ENCODE measurements around the gene TSPAN6. TPM values are rescaled to one million over a fixed set of nuclear protein-coding genes. Genes with fewer than 3 reads are reported as not detected.

TSPAN6 gene, protein sequence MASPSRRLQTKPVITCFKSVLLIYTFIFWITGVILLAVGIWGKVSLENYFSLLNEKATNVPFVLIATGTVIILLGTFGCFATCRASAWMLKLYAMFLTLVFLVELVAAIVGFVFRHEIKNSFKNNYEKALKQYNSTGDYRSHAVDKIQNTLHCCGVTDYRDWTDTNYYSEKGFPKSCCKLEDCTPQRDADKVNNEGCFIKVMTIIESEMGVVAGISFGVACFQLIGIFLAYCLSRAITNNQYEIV
- 35.3 and 40.8 TPM in 2 replicates for total RNA-seq (2014; rRNA removed; shearing (Covaris generic))
- polyA plus RNA-seq (2014; cell fraction: nucleus; rRNA removed), result 29.1 and 32.8 TPM in 2 replicates

DNA sequence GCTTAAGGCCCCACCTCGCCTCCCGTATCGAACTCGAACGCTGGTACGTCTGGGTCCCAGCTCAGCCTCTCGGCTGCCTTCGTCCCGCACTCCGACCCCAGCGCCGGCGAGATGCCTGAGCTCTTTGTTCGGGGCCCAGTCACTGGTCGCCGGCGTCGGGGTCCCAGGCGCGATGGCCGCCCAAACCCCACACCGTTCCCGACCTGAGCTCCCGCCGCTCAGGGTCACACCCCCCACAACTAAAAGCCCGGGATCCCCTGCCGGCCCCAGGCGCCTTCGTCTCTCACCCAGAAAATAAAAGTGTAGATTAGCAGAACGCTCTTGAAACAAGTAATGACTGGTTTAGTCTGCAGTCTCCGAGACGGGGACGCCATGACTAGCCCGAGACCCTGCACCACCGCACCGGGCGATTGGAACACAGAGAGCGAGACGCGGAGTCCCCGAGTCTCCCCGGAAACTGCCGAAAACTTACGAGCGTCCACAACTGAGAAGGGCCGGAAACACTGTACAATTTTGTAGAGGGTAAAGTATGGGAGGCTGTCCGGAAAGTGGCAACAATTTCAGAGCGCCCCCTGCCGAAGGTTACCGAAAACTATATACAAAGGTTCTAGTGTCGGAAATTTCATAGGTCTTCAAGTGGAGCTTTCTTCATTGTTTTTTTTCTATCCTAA, at the start of gene TSPAN6:
TSPAN6 (minus strand) TSS at position 486 of the 671 bp plus-strand sequence; CDS start at position 374, 112 bp downstream.
- peak; percentile 90 for DNase-seq (ENCODE audit: extremely low read depth, low read depth)

DNA sequence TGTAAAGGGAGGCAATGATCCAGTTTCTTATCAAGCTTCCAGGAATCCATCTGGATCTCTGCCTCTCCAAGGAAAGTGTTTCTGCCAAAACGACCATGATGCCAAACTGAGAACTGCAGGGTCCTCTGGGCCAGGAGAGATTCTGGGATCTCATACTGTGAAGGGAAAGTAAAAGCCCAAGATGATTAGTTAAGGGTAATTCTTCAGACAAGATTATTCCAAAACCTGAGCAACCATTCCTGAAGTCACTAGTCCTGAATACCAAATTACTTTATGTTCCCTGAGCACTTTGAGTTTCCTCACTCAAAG, 49.3 kb upstream of the TSPAN6 start:
- no peak for DNase-seq (ENCODE audit: extremely low read depth, low read depth)

DNA sequence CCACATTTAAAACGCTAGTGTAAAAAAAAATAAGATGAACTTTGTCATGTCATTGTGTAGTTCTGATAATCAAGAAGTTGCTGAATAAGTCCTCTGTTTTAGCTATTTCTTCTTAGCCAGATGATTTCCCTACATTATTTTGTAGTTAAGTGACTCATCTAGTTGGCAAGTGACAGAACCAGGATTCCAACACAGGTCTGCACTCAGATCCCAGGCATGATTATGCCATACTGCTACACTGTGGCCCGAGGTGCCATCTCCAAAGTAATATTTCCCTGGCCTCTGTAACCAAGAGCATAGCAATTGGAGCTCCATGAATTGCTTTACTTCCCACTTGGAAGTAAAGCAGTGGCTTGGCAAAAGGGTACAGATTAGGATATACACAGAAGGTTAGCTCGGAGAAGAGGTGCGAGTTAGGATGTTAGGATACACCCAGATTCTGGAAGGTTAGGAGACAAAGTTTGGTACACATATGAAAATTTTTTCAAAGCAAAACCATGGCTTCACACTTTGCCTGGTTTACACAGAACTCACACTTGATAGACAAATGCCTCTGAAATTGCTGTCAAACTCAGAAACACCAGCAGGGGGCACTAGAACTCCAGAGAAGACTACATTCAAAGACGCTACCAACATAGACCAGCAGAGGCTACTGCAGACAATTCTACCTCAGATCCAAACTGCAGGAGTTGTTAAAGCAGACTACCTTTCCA, 48.8 kb upstream of the TSPAN6 start:
- peak; percentile 81 for DNase-seq (ENCODE audit: extremely low read depth, low read depth)

DNA sequence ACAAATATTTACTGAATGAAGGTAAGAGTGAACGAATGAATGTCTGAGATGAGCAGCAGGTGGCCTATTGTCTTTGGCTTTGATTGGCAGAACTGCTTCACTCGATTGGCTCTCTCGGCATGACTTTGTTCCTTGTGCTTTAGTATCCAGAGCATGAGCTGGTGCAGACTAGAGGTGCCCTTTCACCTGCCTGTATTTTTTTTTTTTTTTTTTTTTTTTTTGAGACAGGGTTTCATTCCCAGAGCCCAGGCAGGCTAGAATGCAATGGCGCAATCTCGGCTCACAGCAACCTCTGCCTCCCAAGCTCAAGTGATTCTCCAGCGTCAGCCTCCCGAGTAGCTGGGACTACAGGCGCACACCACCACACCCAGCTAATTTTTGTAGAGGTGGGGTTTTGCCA, 46.3 kb upstream of the TSPAN6 start:
- DNase-seq (ENCODE audit: extremely low read depth, low read depth), result no peak

DNA sequence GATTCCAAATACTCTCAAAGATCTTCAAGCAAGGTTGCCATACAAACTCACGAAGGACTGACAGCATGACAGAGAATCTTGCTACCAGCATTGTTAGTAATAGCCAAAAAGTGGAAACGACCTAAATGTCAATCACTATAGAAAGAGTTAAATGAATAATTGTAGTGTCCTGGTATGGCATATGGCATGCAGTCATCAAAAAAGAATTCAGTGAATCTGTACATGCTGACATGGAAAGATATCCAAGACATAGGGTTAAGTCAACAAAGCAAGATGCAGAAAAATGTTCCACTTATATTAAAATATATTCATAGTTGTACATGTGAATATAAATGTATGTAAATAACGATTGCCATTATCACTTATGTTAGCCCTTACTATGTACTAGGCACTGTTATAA, 45.0 kb upstream of the TSPAN6 start:
- no peak for DNase-seq (ENCODE audit: extremely low read depth, low read depth)

DNA sequence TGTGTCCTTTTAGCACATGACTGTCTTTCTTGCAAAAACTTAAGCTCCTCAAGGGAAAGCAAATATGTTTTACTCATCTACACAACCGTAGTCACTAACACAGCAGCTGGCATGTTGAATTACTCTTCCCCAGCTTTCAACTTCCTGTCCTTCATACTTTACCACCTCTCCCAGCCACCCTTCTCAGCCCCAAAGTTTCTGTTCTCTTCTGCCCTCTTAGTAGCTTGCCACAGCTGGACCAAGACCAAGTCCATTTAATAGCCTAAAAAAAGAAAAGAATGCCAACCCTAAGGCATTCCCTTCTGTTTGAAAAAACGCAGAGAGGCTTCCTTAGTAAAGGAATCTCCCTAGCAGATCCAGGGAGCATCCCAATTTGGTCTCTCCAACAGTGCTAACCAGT, 44.1 kb upstream of the TSPAN6 start:
- DNase-seq (ENCODE audit: extremely low read depth, low read depth), result no peak

DNA sequence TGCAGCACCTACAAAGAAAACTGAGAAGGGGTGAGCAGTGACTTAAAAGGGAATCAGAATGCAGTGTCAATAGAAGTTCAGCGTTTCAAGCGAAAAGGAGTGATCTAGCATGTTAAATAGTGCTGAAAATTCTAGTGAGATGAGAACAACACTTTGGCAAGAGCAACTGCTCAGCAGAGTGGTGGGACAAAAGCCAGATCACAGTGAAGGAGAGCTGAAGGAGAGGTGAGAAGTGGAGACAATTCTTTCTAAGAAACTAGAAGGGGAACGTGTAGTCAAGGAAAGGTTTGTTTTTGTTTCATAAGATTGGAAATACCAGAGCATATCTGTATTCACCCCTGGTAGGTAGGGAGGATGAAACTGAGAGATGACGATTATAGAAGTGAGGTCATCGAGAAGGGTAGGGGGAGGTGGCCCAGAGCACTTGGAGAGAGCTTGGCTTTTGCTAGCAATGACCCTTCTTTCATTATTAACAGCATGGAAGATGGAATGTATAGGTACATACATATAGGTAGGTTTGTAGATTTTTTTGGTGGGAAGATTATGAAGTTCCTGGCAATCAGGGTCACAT, 41.1 kb upstream of the TSPAN6 start:
- DNase-seq (ENCODE audit: extremely low read depth, low read depth), result no peak

DNA sequence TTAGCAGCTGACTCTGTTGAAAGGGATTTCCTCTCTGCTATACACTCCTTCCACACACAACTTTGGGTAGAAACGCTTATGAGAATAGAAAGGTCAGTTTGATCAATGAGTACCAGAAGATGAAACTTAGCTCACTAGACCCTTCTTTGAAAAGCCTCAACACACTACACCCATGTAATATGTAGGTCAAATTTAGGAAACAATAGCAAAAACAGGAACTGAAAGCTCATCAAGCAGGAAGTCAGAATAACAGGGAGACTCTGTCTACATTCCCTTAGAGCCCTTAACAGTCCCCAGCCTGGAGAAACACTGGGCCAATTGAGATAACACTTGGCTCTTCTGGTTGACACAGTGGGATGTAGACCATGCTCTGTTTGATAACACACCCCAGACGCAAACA, 38.1 kb upstream of the TSPAN6 start:
- no peak for DNase-seq (ENCODE audit: extremely low read depth, low read depth)

DNA sequence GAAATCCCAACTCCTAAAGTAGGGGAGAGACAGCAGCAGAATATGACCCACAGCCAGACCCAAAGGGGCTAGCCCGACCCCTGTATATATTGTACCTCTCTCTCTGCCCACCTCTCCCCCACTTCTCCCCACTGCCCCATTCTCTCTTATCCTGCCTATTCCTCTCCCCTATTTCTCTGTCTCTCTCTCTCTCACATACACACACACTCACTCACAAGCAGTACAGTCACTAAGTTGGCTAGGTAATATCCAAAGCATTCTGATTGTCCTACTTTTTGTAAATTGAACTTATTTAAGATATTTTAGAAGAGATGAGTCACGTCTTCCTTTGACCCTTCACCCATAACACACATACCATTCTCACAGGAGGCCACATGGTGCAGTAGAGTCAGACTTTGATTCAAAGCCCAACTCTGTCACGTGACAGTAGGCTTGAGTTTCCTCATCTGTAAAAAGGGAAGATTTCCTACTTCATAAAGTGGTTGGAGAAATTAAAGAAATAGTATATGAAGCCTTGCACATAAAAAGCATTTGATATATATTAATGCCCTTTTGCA, 36.9 kb upstream of the TSPAN6 start:
- no peak for DNase-seq (ENCODE audit: extremely low read depth, low read depth)

DNA sequence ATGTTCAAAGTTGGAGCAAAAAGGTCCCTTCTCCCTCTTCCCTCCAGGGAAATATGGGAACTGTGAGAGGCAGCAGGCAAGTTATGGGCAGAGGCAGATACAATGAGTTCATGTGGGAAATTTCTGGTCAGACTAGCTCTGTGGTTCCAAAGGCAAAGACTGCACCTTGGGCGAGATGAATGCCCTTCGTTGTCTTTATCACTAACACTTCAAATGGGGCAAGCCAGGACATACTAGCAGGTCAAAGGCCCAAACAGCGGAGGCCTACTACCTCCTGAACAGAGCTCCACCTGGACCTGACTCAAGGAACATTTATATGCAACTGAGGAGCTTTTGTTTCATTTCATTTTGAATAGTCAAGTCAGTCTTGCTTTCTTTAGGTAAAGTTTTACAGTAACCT, 36.4 kb upstream of the TSPAN6 start:
- DNase-seq (ENCODE audit: extremely low read depth, low read depth), result no peak

DNA sequence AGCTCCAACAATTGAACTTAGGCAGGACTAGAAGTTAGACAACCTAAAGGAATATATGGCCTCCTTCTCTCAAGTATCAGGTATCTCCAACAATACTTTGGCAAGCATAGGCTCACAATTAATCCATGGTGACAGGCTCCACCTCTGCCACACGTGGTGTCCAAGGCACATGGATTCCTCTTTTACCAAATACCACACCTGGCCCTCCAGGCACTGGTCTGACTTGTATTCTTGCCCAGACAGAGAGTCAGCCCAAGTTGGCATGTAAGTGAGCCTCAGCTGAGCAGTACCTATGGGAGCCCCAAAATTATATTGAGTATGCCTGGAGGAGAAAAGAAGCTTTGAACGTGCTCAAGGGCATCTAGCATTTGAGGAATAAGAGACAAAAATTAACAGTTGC, 27.0 kb upstream of the TSPAN6 start:
- no peak for DNase-seq (ENCODE audit: extremely low read depth, low read depth)

DNA sequence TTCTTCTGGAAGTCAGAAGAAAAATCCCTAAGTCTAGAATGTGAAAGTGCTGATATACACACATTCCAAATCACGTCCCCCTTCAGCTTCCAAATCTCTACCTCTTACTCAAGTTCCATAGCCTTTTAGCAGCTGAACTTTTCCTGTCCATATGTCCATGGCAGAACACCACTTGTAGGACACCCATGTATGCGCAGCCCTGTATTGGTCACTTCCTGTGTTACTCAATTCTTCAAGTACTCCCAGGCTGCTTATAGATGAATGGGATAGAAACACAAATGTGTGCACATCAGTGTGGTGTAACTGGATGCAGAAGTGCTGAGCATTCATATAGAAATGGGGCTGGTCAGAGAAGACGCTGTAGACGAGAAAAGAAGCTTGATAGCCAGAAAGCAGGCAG, 26.2 kb upstream of the TSPAN6 start:
- DNase-seq (ENCODE audit: extremely low read depth, low read depth), result no peak

DNA sequence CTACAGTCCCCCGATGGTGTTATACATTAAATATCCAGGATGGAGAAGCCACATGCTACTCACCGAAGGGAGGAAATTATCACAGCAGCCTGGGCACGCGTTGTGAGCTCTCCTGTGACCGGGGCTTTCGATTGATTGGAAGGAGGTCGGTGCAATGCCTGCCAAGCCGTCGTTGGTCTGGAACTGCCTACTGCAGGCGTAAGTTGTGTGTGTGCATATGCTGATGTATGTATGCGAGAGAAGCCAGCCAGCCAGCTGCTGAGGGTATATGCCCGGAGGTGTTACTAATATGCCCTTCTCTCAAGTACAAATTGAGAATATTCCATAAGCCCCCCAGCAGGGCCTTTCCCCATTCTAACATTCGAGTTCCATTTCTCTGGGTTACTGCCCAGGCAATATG, 25.6 kb upstream of the TSPAN6 start:
- no peak for DNase-seq (ENCODE audit: extremely low read depth, low read depth)

DNA sequence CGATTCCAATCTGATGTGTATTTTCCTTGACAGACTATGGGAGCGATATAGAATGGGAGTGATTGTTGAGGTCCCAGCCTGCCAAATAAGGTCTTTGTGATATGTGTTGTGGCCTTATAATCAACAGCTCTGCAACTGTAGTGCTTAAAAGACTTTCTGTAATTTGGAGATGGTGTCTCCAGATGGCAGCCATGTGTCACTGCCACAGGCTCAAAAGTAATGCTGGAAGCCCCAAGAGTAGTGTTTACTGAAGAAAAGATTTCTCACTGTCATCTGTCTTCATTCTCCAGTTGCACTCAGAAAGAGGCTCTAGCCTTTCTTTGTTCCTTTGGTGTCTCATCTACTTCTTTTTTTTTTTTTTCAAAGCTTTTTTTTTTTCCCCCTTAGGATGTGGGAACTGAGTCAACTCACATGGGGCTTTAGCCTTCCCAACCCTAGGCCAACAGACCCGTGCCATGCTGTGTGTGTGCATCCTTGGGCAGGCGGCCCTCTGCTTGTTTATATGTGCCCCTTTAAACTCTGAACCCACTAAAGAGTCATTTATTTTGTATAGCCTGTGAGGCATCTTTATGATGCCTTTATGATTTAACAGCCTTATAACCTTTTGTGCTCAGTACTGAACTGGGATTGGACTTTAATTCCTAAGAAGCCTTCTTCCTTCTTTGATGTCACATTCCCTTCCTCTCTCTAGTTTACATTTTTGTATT, 23.0 kb upstream of the TSPAN6 start:
- no peak for DNase-seq (ENCODE audit: extremely low read depth, low read depth)

DNA sequence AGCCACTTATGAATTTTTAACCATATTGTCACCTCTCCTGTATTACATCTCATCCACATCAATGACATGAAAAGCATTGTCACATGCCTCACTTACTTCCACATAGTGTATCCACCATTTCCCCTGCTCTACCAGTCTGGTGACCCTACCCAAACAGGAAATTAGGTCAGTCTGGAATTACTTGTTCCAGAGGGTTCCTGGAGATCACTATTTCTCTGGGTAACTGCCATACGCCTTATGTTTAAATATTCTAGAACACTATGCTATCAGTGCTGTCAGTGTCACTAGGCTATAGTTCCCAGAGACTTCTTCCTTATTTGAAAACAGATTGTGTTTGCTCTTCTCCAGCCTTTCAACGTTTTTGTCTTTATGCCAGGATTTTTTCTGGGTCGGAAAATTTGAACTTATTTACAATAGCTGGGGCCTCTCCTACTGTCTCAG, 22.4 kb upstream of the TSPAN6 start:
- DNase-seq (ENCODE audit: extremely low read depth, low read depth), result no peak

DNA sequence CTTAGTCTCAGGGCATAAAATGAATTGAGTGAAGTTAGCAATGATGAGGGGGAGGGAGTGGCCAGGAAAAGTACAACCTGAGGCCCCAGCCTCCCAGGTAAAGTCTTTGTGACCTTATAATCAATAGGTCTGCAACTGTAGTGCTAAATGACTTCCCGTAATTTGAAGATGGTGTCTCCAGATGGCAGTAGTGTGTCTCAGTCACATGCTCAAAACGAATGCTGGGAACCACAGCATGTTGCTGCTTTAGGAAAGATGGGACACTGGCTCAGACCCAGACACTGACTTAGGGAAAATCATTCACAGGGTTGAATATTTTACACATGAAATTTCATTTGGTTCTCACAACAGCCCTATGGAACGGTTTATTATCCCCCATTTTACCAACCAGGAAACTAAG, 17.7 kb upstream of the TSPAN6 start:
- DNase-seq (ENCODE audit: extremely low read depth, low read depth), result peak; percentile 46

DNA sequence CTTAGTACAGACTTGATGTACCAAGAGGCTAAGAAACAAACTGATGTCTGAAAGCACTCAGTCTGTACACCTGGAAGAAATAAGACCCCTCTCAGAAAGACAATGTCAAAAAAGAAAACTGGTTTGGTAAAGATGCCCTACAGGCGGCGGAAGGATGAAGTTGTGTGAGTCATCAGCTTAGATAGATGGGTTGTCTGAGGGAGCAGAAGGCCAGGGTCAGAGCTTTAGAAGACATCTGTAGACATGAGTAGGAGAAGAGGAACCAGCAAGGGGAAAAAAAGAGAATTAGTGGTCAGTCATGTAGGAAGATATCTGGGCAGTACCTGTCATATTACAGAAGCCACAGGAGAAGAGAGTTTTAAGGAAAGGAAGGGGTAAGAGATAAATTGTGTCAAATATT, 15.7 kb upstream of the TSPAN6 start:
- no peak for DNase-seq (ENCODE audit: extremely low read depth, low read depth)

DNA sequence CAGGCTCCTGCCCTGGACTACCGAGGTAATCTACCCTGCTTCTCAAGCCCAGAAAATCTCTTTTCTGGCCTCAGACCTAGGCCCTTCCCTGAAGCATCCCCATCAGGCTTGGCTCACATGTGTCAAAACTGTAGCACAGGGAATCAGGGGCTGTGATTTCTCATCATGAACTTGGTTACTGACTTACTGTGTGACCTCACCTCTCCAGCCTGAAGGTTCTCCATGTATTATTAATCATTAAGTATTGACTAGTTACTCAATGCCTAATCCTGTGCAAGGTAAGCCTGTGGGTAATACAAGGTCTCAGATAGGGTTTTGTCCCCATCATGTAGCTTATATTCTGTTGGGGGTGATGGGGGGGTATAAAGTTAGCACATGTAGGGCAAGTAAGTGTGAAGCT, 14.2 kb upstream of the TSPAN6 start:
- no peak for DNase-seq (ENCODE audit: extremely low read depth, low read depth)

DNA sequence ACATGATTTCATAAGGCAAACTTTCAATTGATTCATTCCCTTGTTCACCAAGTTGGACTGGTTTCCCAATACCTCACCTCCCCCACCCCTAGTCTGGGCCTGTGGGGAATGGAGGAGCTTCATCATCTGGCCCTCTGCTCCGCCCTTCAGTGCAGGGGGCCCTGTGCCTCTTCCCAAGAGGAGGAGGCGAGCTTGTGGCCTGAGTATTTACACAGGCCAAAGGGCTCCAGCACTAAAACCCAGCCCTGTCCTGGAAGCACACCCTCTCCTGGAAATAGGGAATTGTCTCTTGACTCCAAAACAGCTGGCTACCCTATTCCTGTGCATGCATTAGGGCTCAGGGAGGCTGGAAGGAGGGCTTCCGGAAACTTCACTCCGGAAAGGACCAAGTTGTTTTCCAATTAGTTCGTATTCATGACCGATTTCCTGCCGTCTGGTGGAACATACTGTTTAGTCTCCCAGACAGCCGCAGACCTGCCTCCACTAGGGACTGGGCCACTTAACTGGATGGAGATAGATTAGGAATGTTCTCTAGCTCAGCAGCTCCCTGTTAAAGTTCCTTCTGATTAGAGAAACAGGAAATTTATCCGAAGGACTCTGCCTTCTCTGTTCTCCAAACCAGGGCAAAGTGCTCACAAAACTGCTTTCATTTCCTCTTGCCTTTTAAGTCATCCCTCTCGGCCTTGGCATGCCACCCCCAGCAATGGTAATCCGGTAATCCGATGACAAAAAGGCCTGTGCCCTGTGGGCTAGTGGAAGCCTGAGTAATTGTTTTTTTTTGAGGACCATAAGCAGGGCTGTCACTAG, 13.1 kb upstream of the TSPAN6 start:
- DNase-seq (ENCODE audit: extremely low read depth, low read depth), result no peak
